ENCODE results near the gene SH3BGRL2.
"Not testable (repeated sequence)": the region's sequence is repeated elsewhere in the genome, so short reads cannot be mapped to it uniquely, and the experiment has no call there.

DNA sequence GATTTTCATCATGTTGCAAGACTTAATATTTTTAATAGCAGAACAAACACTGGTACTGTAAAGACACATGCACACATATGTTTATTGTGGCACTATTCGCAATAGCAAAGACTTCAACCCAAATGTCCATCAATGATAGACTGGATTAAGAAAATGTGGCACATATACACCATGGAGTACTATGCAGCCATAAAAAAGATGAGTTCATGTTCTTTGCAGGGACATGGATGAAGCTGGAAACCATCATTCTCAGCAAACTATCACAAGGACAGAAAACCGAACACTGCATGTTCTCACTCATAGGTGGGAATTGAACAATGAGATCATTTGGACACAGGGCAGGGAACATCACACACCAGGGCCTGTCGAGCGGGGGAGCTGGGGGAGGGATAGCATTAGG, 51.6 kb downstream of the SH3BGRL2 start:
- not testable (repeated sequence) for TF ChIP-seq EZH2 (IDR thresholded peaks at IDR 0.05); POLR2AphosphoS5 (IDR thresholded peaks at IDR 0.05; ENCODE audit: borderline replicate concordance, low read depth, low read length); FOXP2 (optimal IDR thresholded peaks at IDR 0.05; ENCODE audit: control extremely low read depth, extremely low read length, insufficient read depth)

Data from SK-N-MC (cell line).